ENCODE results near the gene OSCP1. TPM values are rescaled to one million over a fixed set of nuclear protein-coding genes. Genes with fewer than 3 reads are reported as not detected.

The OSCP1 gene
- total RNA-seq, 2 donors from 2014 or later, result 1.5 to 1.8 TPM

GRCh38 chr1:36415661-36416326 lies 34.5 kb downstream of the OSCP1 start:
- Mint-ChIP-seq H3K9me3 (no peaks in the 10 kb centered on the region), H3K4me1 (peaks cover 21% of the 10 kb centered on the region), H3K27me3 (no peaks in the 10 kb centered on the region), H3K27ac (no peak overlapping the region), H3K4me3 (no peak overlapping the region), H3K36me3 (ENCODE audit: low read depth) (no peaks in the 10 kb centered on the region)
- no peak for ATAC-seq (replicated peaks)

- ATAC-seq (replicated peaks), result no peak
- H3K36me3 Mint-ChIP-seq (ENCODE audit: low read depth), result no peaks in the 10 kb centered on the region
- no peak overlapping the region for H3K27ac Mint-ChIP-seq
- no peaks in the 10 kb centered on the region for H3K9me3 Mint-ChIP-seq
- no peaks in the 10 kb centered on the region for H3K27me3 Mint-ChIP-seq
- peaks cover 15% of the 10 kb centered on the region for H3K4me1 Mint-ChIP-seq
- no peak overlapping the region for H3K4me3 Mint-ChIP-seq
Measured at GRCh38 chr1:36414384-36414783, 35.9 kb downstream of the OSCP1 start.

GRCh38 chr1:36411674-36412648 lies 38.3 kb downstream of the OSCP1 start:
- peaks cover 7% of the 10 kb centered on the region for H3K36me3 Mint-ChIP-seq (ENCODE audit: low read depth)
- no peaks in the 10 kb centered on the region for H3K27me3 Mint-ChIP-seq
- H3K4me1 Mint-ChIP-seq, result peaks cover 11% of the 10 kb centered on the region
- peak overlapping the region; percentile 61 for H3K4me3 Mint-ChIP-seq
- ATAC-seq (replicated peaks), result peak; percentile 99
- H3K27ac Mint-ChIP-seq, result peak overlapping the region; percentile 81
- no peaks in the 10 kb centered on the region for H3K9me3 Mint-ChIP-seq

- Mint-ChIP-seq H3K4me1 (peaks cover 16% of the 10 kb centered on the region), H3K36me3 (ENCODE audit: low read depth) (peaks cover 7% of the 10 kb centered on the region), H3K27ac (no peak overlapping the region), H3K27me3 (no peaks in the 10 kb centered on the region), H3K9me3 (no peaks in the 10 kb centered on the region), H3K4me3 (no peak overlapping the region)
- no peak for ATAC-seq (replicated peaks)
Measured at GRCh38 chr1:36408479-36408878, 41.8 kb downstream of the OSCP1 start.

GRCh38 chr1:36406440-36406839 lies 43.8 kb downstream of the OSCP1 start:
- no peak for ATAC-seq (replicated peaks)
- Mint-ChIP-seq H3K27ac (peak overlapping the region; percentile 78), H3K4me1 (peaks cover 13% of the 10 kb centered on the region), H3K36me3 (ENCODE audit: low read depth) (peaks cover 7% of the 10 kb centered on the region), H3K27me3 (no peaks in the 10 kb centered on the region), H3K4me3 (no peak overlapping the region), H3K9me3 (no peaks in the 10 kb centered on the region)

GRCh38 chr1:36402504-36402890 lies 47.8 kb downstream of the OSCP1 start:
- Mint-ChIP-seq H3K9me3 (no peaks in the 10 kb centered on the region), H3K27ac (peak overlapping the region; percentile 28), H3K27me3 (no peaks in the 10 kb centered on the region), H3K4me1 (peaks cover 20% of the 10 kb centered on the region), H3K36me3 (ENCODE audit: low read depth) (peaks cover 8% of the 10 kb centered on the region), H3K4me3 (peak overlapping the region; percentile 93)
- ATAC-seq (replicated peaks), result no peak

- Mint-ChIP-seq H3K4me3 (peak overlapping the region; percentile 93), H3K27me3 (no peaks in the 10 kb centered on the region), H3K36me3 (ENCODE audit: low read depth) (peaks cover 4% of the 10 kb centered on the region), H3K27ac (peak overlapping the region; percentile 96), H3K9me3 (no peaks in the 10 kb centered on the region), H3K4me1 (peaks cover 20% of the 10 kb centered on the region)
- no peak for ATAC-seq (replicated peaks)
Measured at GRCh38 chr1:36401602-36402503, 48.4 kb downstream of the OSCP1 start.

GRCh38 chr1:36400825-36401601 lies 49.2 kb downstream of the OSCP1 start:
- Mint-ChIP-seq H3K9me3 (no peaks in the 10 kb centered on the region), H3K27ac (peak overlapping the region; percentile 96), H3K27me3 (no peaks in the 10 kb centered on the region), H3K36me3 (ENCODE audit: low read depth) (peaks cover 9% of the 10 kb centered on the region), H3K4me1 (peaks cover 19% of the 10 kb centered on the region), H3K4me3 (peak overlapping the region; percentile 93)
- ATAC-seq (replicated peaks), result peak; percentile 81

- Mint-ChIP-seq H3K4me3 (peak overlapping the region; percentile 93), H3K36me3 (ENCODE audit: low read depth) (peaks cover 9% of the 10 kb centered on the region), H3K4me1 (peaks cover 19% of the 10 kb centered on the region), H3K9me3 (no peaks in the 10 kb centered on the region), H3K27ac (peak overlapping the region; percentile 96), H3K27me3 (no peaks in the 10 kb centered on the region)
- ATAC-seq (replicated peaks), result no peak
Measured at GRCh38 chr1:36400514-36400824, 49.8 kb downstream of the OSCP1 start.

- Mint-ChIP-seq H3K27me3 (no peaks in the 10 kb centered on the region), H3K27ac (peak overlapping the region; percentile 90), H3K4me3 (peak overlapping the region; percentile 89), H3K4me1 (peaks cover 24% of the 10 kb centered on the region), H3K9me3 (no peaks in the 10 kb centered on the region), H3K36me3 (ENCODE audit: low read depth) (peaks cover 26% of the 10 kb centered on the region)
- ATAC-seq (replicated peaks), result no peak
Measured at GRCh38 chr1:36398370-36398977, 51.8 kb downstream of the OSCP1 start.

GRCh38 chr1:36397378-36398230 lies 52.6 kb downstream of the OSCP1 start, which contains the start of gene LSM10:
Gene LSM10, minus strand, starts transcription at chr1:36397908. Its CDS starts 3,779 bp downstream, at chr1:36394129.
- Mint-ChIP-seq H3K4me1 (peaks cover 23% of the 10 kb centered on the region), H3K36me3 (ENCODE audit: low read depth) (peaks cover 34% of the 10 kb centered on the region), H3K27ac (peak within 1 kb of the TSS; percentile 90), H3K27me3 (no peaks in the 10 kb centered on the region), H3K4me3 (peak within 1 kb of the TSS; percentile 89), H3K9me3 (no peaks in the 10 kb centered on the region)
- peak; percentile 76 for ATAC-seq (replicated peaks)

GRCh38 chr1:36397083-36397377 lies 53.2 kb downstream of the OSCP1 start:
- no peaks in the 10 kb centered on the region for H3K9me3 Mint-ChIP-seq
- H3K4me1 Mint-ChIP-seq, result peaks cover 19% of the 10 kb centered on the region
- peak overlapping the region; percentile 89 for H3K4me3 Mint-ChIP-seq
- H3K27ac Mint-ChIP-seq, result peak overlapping the region; percentile 90
- H3K36me3 Mint-ChIP-seq (ENCODE audit: low read depth), result peaks cover 40% of the 10 kb centered on the region
- no peaks in the 10 kb centered on the region for H3K27me3 Mint-ChIP-seq
- ATAC-seq (replicated peaks), result peak; percentile 24

GRCh38 chr1:36396359-36396758 lies 53.9 kb downstream of the OSCP1 start:
- H3K36me3 Mint-ChIP-seq (ENCODE audit: low read depth), result peaks cover 47% of the 10 kb centered on the region
- H3K27ac Mint-ChIP-seq, result peak overlapping the region; percentile 90
- ATAC-seq (replicated peaks), result no peak
- peak overlapping the region; percentile 89 for H3K4me3 Mint-ChIP-seq
- H3K4me1 Mint-ChIP-seq, result peaks cover 19% of the 10 kb centered on the region
- no peaks in the 10 kb centered on the region for H3K9me3 Mint-ChIP-seq
- H3K27me3 Mint-ChIP-seq, result no peaks in the 10 kb centered on the region

All from activated T-helper 17 cell treated with anti-CD3 and anti-CD28 coated beads, Interleukin-2, amount 50 U/mL, for 72 hours (primary cell).